Measurements from ENCODE around the gene HIF3A. TPM values are rescaled to one million over a fixed set of nuclear protein-coding genes. Genes with fewer than 3 reads are reported as not detected.

The HIF3A gene
- total and polyA plus RNA-seq, 2 of the 4 experiments (the other 2 are of a cell fraction), result 0.02 TPM; not detected in 1

- H2BK120ac ChIP-seq (ENCODE audit: low read depth, low read length), result no peak overlapping the region
- H3K27me3 ChIP-seq (ENCODE audit: control insufficient read depth, insufficient read depth, low read length), result no peaks in the 10 kb centered on the region
- H3K36me3 ChIP-seq (ENCODE audit: control insufficient read depth, insufficient read depth, low read length), result peaks cover 28% of the 10 kb centered on the region
- WGBS, 2 experiments (ENCODE audit: extremely low coverage in 2 of 2, insufficient read length in 1 of 2), result no CpG with 5 or more reads among the region's 2 CpGs
- no peak overlapping the region for H3K4ac ChIP-seq (ENCODE audit: low read depth, low read length)
- POLR2A ChIA-PET (ENCODE audit: unreplicated experiment), result no interaction called here
- no peaks in the 10 kb centered on the region for H3K9me3 ChIP-seq (ENCODE audit: control insufficient read depth, insufficient read depth, low read length)
- H4K5ac ChIP-seq (ENCODE audit: low read depth, low read length), result no peak overlapping the region
- dilution Hi-C loops (cut with HindIII; ENCODE audit: low sequenced_read_pairs, unreplicated experiment) (no loop called here), in situ Hi-C loops (cut with MboI; ENCODE audit: low sequenced_read_pairs) (loop anchor here (10.0 kb wide), 1 partner anchor 97 kb away; no protein-coding TSS in a partner anchor), intact Hi-C loops (cut with micrococcal nuclease) (no loop called here)
- no TSS peak for BruUV-seq (replicated peaks)
- no peak overlapping the region for H2AK5ac ChIP-seq (ENCODE audit: low read depth, low read length)
- CTCF ChIA-PET, result interaction anchor here (1.4 kb wide), 1 partner anchor 15 kb away, joined by 3 read pairs; no protein-coding TSS in a partner anchor
- no peak overlapping the region for H3K4me3 ChIP-seq (ENCODE audit: insufficient read depth, low read depth, low read length)
- no peak overlapping the region for H2AFZ ChIP-seq (replicated peaks; ENCODE audit: low read length, poor library complexity)
- no peak overlapping the region for H2BK20ac ChIP-seq (ENCODE audit: low read depth, low read length)
- no peak overlapping the region for H3K23ac ChIP-seq (ENCODE audit: low read depth, low read length)
- no peak overlapping the region for H2BK15ac ChIP-seq (ENCODE audit: low read depth, low read length)
- H4K91ac ChIP-seq (ENCODE audit: insufficient read depth, low read depth, low read length), result no peak overlapping the region
- no peak overlapping the region for H3K14ac ChIP-seq (replicated peaks; ENCODE audit: low read depth, low read length)
- no peak overlapping the region for H3K56ac ChIP-seq (ENCODE audit: extremely low read depth, insufficient read depth, low read length)
- DNase-seq (no peak), ATAC-seq (ENCODE audit: low read depth) (no peak)
- H2AK9ac ChIP-seq (replicated peaks; ENCODE audit: low read depth, low read length, poor library complexity), result no peak overlapping the region
- no peak overlapping the region for H3K18ac ChIP-seq (ENCODE audit: low read depth, low read length)
- no peak for TF ChIP-seq NFE2L2 (IDR thresholded peaks at IDR 0.05; ENCODE audit: low read depth, low read length)
- TF ChIP-seq CTCF (conservative IDR thresholded peaks at IDR 0.05; ENCODE audit: low read depth, low read length), result no peak
- no peak for TF ChIP-seq POLR2A (IDR thresholded peaks at IDR 0.05; ENCODE audit: low read depth, low read length)
- no peak for TF ChIP-seq RFX5 (IDR thresholded peaks at IDR 0.05; ENCODE audit: low read depth, low read length)
- TF ChIP-seq FOS (IDR thresholded peaks at IDR 0.05; ENCODE audit: low read depth, low read length), result no peak
- no peak for TF ChIP-seq CHD1 (IDR thresholded peaks at IDR 0.05; ENCODE audit: low read depth, low read length)
- no peak for TF ChIP-seq MAFK (IDR thresholded peaks at IDR 0.05; ENCODE audit: low read depth, low read length)
- no peak for TF ChIP-seq RAD21 (IDR thresholded peaks at IDR 0.05; ENCODE audit: low read length)
- TF ChIP-seq MXI1 (IDR thresholded peaks at IDR 0.05; ENCODE audit: borderline replicate concordance, low read depth, low read length), result no peak
- no peak for TF ChIP-seq RCOR1 (IDR thresholded peaks at IDR 0.05; ENCODE audit: insufficient replicate concordance, low read length)
- TF ChIP-seq CEBPB (IDR thresholded peaks at IDR 0.05; ENCODE audit: low read depth, low read length), result no peak
- no peak overlapping the region for H3K9ac ChIP-seq (ENCODE audit: low read depth, low read length)
- peaks cover 19 to 54% of the 10 kb centered on the region in 2 experiments for H3K79me1 ChIP-seq (ENCODE audit: low read depth in 1 of 2, low read length in 2 of 2)
- no peak overlapping the region for H4K8ac ChIP-seq (ENCODE audit: low read depth in 2 of 2, low read length in 2 of 2)
- no peaks in the 10 kb centered on the region for H4K20me1 ChIP-seq (ENCODE audit: insufficient read depth, low read length)
- no peak overlapping the region for H3K27ac ChIP-seq (ENCODE audit: insufficient read depth, low read length)
- no peak overlapping the region for H2BK5ac ChIP-seq (ENCODE audit: low read depth, low read length, poor library complexity, severe bottlenecking)
- no peaks in the 10 kb centered on the region; the same call in 1 of the 2 replicates for H3K4me1 ChIP-seq (ENCODE audit: control insufficient read depth, insufficient read depth, low read length)
- peaks cover 7% of the 10 kb centered on the region for H3K9me1 ChIP-seq (ENCODE audit: insufficient read depth, low read length)
- no peak overlapping the region for H3K4me2 ChIP-seq (ENCODE audit: low read depth, low read length)
These were observed 84.5 kb downstream of the HIF3A start for GRCh38 chr19:46381346-46381745.
